ENCODE results near the gene SCRT2. TPM values are rescaled to one million over a fixed set of nuclear protein-coding genes. Genes with fewer than 3 reads are reported as not detected.

Gene SCRT2
- total and polyA plus RNA-seq, 2 of the 4 experiments (the other 2 are of a cell fraction) = not detected

DNA sequence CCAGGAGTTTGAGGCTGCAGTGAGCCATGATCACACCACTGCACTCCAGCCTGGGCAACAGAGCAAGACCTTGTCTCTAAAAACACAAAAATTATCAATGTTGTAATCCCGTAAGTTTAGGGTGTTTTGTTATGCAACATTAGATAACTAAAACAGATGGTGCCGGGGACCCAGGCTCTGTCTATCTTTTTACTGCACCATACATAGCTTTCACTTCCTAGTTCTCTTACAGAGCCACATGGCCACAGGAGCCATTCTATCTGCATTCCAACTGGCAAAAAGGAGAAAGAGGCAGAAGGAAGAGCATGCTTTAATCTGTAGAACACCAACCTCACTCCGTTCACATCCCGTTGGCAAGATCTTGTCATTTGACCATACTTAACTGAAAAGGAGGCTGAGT lies 60.1 kb downstream of the SCRT2 start:
- H4K8ac ChIP-seq (ENCODE audit: low read depth in 2 of 2, low read length in 2 of 2) = no peak overlapping the region
- intact Hi-C loops (cut with micrococcal nuclease) = no loop called here
- H3K56ac ChIP-seq (ENCODE audit: extremely low read depth, insufficient read depth, low read length) = no peak overlapping the region
- WGBS, 2 experiments (ENCODE audit: extremely low coverage in 2 of 2, insufficient read length in 1 of 2) = no CpG with 5 or more reads among the region's 4 CpGs
- no peaks in the 10 kb centered on the region; the same call in 1 of the 2 replicates for H4K20me1 ChIP-seq (ENCODE audit: insufficient read depth, low read length)
- no peak overlapping the region for H3K27ac ChIP-seq (ENCODE audit: insufficient read depth, low read length)
- no peak overlapping the region for H3K18ac ChIP-seq (ENCODE audit: low read depth, low read length)
- no peak overlapping the region for H3K23ac ChIP-seq (ENCODE audit: low read depth, low read length)
- in situ Hi-C loops (cut with MboI; ENCODE audit: low sequenced_read_pairs) = no loop called here
- no peak overlapping the region for H4K91ac ChIP-seq (ENCODE audit: insufficient read depth, low read depth, low read length)
- no peak overlapping the region for H4K5ac ChIP-seq (ENCODE audit: low read depth, low read length)
- CTCF ChIA-PET = no interaction called here
- H3K4me2 ChIP-seq (ENCODE audit: low read depth, low read length) = no peak overlapping the region
- POLR2A ChIA-PET (ENCODE audit: unreplicated experiment) = no interaction called here
- H3K9me3 ChIP-seq (ENCODE audit: control insufficient read depth, insufficient read depth, low read length) = peaks cover 7% of the 10 kb centered on the region
- no peak overlapping the region for H2AK9ac ChIP-seq (replicated peaks; ENCODE audit: low read depth, low read length, poor library complexity)
- DNase-seq (no peak), ATAC-seq (ENCODE audit: low read depth) (no peak)
- no peak overlapping the region for H3K4me3 ChIP-seq (ENCODE audit: insufficient read depth, low read depth, low read length)
- H3K4me1 ChIP-seq (ENCODE audit: control insufficient read depth, insufficient read depth, low read length) = no peaks in the 10 kb centered on the region
- H2BK20ac ChIP-seq (ENCODE audit: low read depth, low read length) = no peak overlapping the region
- H2AFZ ChIP-seq (replicated peaks; ENCODE audit: low read length, poor library complexity) = no peak overlapping the region
- no peak overlapping the region for H2BK120ac ChIP-seq (ENCODE audit: low read depth, low read length)
- no peak overlapping the region for H2AK5ac ChIP-seq (ENCODE audit: low read depth, low read length)
- H3K27me3 ChIP-seq (ENCODE audit: control insufficient read depth, insufficient read depth, low read length) = peaks cover 49% of the 10 kb centered on the region
- no peak overlapping the region for H2BK15ac ChIP-seq (ENCODE audit: low read depth, low read length)
- H3K9me1 ChIP-seq (ENCODE audit: insufficient read depth, low read length) = no peaks in the 10 kb centered on the region
- no peak overlapping the region for H3K14ac ChIP-seq (replicated peaks; ENCODE audit: low read depth, low read length)
- dilution Hi-C loops (cut with HindIII; ENCODE audit: low sequenced_read_pairs, unreplicated experiment) = no loop called here
- H3K9ac ChIP-seq (ENCODE audit: low read depth, low read length) = no peak overlapping the region
- H2BK5ac ChIP-seq (ENCODE audit: low read depth, low read length, poor library complexity, severe bottlenecking) = no peak overlapping the region
- H3K79me1 ChIP-seq (ENCODE audit: low read depth in 1 of 2, low read length in 2 of 2) = no peaks in the 10 kb centered on the region
- H3K36me3 ChIP-seq (ENCODE audit: control insufficient read depth, insufficient read depth, low read length) = no peaks in the 10 kb centered on the region
- TF ChIP-seq RFX5 (IDR thresholded peaks at IDR 0.05; ENCODE audit: low read depth, low read length) (no peak), RAD21 (IDR thresholded peaks at IDR 0.05; ENCODE audit: low read length) (no peak), SMC3 (IDR thresholded peaks at IDR 0.05; ENCODE audit: low read depth, low read length) (no peak), MAZ (IDR thresholded peaks at IDR 0.05; ENCODE audit: borderline replicate concordance, low read depth, low read length) (no peak), RCOR1 (IDR thresholded peaks at IDR 0.05; ENCODE audit: insufficient replicate concordance, low read length) (no peak), MAFK (IDR thresholded peaks at IDR 0.05; ENCODE audit: low read depth, low read length) (no peak)
- TF ChIP-seq, protein P1, sequence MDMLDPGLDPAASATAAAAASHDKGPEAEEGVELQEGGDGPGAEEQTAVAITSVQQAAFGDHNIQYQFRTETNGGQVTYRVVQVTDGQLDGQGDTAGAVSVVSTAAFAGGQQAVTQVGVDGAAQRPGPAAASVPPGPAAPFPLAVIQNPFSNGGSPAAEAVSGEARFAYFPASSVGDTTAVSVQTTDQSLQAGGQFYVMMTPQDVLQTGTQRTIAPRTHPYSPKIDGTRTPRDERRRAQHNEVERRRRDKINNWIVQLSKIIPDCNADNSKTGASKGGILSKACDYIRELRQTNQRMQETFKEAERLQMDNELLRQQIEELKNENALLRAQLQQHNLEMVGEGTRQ (IDR thresholded peaks at IDR 0.05; ENCODE audit: low read depth, low read length) = no peak
- TF ChIP-seq, protein P2, sequence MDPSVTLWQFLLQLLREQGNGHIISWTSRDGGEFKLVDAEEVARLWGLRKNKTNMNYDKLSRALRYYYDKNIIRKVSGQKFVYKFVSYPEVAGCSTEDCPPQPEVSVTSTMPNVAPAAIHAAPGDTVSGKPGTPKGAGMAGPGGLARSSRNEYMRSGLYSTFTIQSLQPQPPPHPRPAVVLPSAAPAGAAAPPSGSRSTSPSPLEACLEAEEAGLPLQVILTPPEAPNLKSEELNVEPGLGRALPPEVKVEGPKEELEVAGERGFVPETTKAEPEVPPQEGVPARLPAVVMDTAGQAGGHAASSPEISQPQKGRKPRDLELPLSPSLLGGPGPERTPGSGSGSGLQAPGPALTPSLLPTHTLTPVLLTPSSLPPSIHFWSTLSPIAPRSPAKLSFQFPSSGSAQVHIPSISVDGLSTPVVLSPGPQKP (IDR thresholded peaks at IDR 0.05; ENCODE audit: borderline replicate concordance, low read depth, low read length) = no peak
- no peak overlapping the region for H3K4ac ChIP-seq (ENCODE audit: low read depth, low read length)
- BruUV-seq (replicated peaks) = no TSS peak
